Mammary epithelial cell (primary cell): ENCODE measurements around the gene FLII.

ENCODE experiments used
- CTCF ChIP-seq, 2 donors: IDR thresholded peaks in 1 of 2; conservative IDR thresholded peaks in 1 of 2; 2 replicates each; pipeline ENCODE4 v1.5.1; 2011 to 2012; ENCODE audit warnings: inconsistent platforms in 2 of 2, low read length in 2 of 2, mild to moderate bottlenecking in 2 of 2, control low read depth in 1 of 2, low read depth in 1 of 2; ENCODE audit not compliant: insufficient read depth in 1 of 2; ENCODE audit errors: extremely low read depth in 1 of 2
- EZH2 ChIP-seq: IDR thresholded peaks from 2 replicates; pipeline ENCODE4 v1.6.1; 2012; ENCODE audit warnings: low read length, inconsistent platforms, borderline replicate concordance

GRCh38 chr17:18257982-18258355 is 569 bp downstream of the FLII start:
- no peak for TF ChIP-seq CTCF (conservative IDR thresholded peaks at IDR 0.05 in 1 of 2, IDR thresholded peaks at IDR 0.05 in 1 of 2; ENCODE audit: extremely low read depth in 1 of 2, insufficient read depth in 1 of 2, low read depth in 1 of 2, low read length in 2 of 2)
- TF ChIP-seq EZH2: no peak
